Kidney epithelial cell (primary cell): ENCODE results near the gene TTLL6. TPM values are rescaled to one million over a fixed set of nuclear protein-coding genes. Genes with fewer than 3 reads are reported as not detected.

Experiments
- DNase-seq: peaks from one replicate; pipeline ENCODE4 v3.0.0-alpha.2; 2010; ENCODE audit warnings: low read depth
- H3K27me3 ChIP-seq: 2 replicates; pipeline ENCODE4 v1.6.0; 2011; ENCODE audit warnings: low read length; ENCODE audit not compliant: control insufficient read depth, insufficient read depth
- H3K36me3 ChIP-seq: 2 replicates; pipeline ENCODE4 v1.5.1; 2011; ENCODE audit warnings: low read length; ENCODE audit not compliant: control insufficient read depth, insufficient read depth
- H3K4me3 ChIP-seq: 2 replicates; pipeline ENCODE4 v1.5.1; 2011; ENCODE audit warnings: low read depth, mild to moderate bottlenecking, control low read depth, low read length
- total RNA-seq: library from RNA; depleted of rRNA; stranded (reverse); fragments of >200 nt; gene quantifications from 2 replicates; pipeline ENCODE4 v1.2.3, GENCODE V29; 2015
- TF ChIP-seq, protein P1 (sequence below): IDR thresholded peaks from 2 replicates; pipeline ENCODE4 v1.5.1; 2011; ENCODE audit warnings: mild to moderate bottlenecking, moderate library complexity, low read length, control low read depth, inconsistent platforms; ENCODE audit not compliant: insufficient read depth, poor library complexity, severe bottlenecking

TTLL6 gene
- total RNA-seq, 1 donor from 2014 or later = not detected

DNA sequence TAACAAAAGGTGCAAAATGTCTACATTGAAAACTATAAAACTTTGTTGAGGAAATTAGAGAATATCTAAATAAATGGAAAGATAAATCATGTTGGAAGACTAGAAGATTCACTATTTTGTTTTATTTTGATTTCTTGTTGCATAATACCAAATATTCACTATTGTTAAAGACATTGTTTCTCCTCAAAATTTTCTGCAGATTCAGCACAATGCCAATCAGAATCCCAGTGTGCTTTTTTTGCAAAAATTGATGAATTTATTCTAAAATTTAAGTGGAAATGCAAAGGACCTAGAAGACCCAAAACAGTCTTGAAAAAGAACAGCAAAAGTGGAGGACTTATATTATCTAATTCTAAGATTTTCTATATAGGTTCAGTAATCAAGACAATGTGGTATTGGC, 40.4 kb downstream of the TTLL6 start:
- no peaks in the 10 kb centered on the region for H3K36me3 ChIP-seq
- TF ChIP-seq, protein P1, sequence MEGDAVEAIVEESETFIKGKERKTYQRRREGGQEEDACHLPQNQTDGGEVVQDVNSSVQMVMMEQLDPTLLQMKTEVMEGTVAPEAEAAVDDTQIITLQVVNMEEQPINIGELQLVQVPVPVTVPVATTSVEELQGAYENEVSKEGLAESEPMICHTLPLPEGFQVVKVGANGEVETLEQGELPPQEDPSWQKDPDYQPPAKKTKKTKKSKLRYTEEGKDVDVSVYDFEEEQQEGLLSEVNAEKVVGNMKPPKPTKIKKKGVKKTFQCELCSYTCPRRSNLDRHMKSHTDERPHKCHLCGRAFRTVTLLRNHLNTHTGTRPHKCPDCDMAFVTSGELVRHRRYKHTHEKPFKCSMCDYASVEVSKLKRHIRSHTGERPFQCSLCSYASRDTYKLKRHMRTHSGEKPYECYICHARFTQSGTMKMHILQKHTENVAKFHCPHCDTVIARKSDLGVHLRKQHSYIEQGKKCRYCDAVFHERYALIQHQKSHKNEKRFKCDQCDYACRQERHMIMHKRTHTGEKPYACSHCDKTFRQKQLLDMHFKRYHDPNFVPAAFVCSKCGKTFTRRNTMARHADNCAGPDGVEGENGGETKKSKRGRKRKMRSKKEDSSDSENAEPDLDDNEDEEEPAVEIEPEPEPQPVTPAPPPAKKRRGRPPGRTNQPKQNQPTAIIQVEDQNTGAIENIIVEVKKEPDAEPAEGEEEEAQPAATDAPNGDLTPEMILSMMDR = no peak
- H3K27me3 ChIP-seq = no peaks in the 10 kb centered on the region
- no peak overlapping the region for H3K4me3 ChIP-seq
- no peak for DNase-seq

DNA sequence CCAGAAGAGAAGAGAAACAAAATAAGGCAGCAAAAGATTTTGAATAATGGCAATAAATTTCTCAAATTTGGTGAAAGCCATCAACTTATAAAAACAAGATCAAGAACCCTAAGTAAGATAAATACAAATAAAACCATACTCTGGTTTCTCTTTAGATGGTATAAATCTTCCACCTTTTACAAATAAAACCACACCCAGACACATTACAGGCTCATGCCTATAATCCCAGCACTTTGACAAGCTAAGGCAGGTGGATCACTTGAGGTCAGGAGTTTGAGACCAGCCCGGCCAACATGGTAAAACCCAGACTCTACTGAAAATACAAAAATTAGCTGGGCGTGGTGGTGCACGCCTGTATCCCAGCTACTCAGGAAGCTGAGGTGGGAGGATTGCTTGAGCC, 43.8 kb downstream of the TTLL6 start:
- DNase-seq = no peak
- no peaks in the 10 kb centered on the region for H3K27me3 ChIP-seq
- H3K4me3 ChIP-seq = no peak overlapping the region
- TF ChIP-seq, protein P1 = no peak
- H3K36me3 ChIP-seq = no peaks in the 10 kb centered on the region

DNA sequence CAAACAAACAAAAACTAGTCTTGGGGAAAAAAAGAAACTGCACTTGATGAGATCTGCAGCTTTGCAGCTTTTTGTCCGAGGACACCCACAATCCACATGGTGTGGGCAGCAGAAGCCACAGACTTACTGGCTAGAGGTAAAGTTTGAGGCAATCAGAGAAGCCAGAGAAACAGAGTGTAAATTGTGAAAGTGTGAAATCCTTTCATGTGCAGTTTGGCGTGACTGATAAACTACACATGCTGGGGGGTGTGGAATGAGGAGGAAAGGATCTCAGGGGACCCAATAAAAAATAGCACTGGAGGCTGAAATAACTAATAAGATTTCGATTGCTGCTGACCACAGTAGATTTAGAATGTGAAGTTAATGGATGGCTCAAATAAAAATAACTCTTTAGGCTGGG, 46.1 kb downstream of the TTLL6 start:
- H3K36me3 ChIP-seq = no peaks in the 10 kb centered on the region
- DNase-seq = no peak
- H3K4me3 ChIP-seq = no peak overlapping the region
- TF ChIP-seq, protein P1 = no peak
- H3K27me3 ChIP-seq = no peaks in the 10 kb centered on the region

DNA sequence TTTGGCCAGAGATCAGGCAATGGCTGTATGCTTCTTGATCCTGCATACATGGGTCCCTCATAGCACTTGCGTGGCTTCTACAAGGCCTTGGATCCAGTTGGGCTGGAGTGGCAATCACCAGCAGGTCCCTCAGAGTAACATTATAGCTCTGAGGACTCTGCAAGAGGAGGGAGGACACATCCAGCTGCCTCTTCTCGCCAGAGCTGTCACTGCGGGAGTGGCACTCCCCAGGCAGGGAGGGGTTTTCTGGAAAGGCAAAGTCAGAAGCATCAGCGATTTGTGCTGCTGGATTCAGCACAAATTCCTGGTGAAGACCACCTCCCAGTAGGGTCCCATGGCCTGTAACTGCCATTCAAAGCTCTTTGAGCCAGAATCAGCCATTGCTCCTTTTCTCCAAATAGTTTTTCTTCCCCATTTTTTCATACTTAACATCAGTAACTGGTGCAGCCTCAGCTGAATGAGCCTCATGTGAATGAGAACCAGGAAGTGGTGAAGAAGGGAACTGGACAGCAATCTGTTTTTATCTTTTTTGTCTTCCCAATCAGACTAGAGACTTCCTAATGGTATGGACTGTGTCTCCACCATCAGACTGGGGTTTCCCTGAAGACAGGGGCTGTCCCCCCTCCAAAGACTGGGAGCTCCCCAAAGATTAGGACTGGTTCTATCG, 47.9 kb downstream of the TTLL6 start:
- H3K27me3 ChIP-seq = no peaks in the 10 kb centered on the region

DNA sequence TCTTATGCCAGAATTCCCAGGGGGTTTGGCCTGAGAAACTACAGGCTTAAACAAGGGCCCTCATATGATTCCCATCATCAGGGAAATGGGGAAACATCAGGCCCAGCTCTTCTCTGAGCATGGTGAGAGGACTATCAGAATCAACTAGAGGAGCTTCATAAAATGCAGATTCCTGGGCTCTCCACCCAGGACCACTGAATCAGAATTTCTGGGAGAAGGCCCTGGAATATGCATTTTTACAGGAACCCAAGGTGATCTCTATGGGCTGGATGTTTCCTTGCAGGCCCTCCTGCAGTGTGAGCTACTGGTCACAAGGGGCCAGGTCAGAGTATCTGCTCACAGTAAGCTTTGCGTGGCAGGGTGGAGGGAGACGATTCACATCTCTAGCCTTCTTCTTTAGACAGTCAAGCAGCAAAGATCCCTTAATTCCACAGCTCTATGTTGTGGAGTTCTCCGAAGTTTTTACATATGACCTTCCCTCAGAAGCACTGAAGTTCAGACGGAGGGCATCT, 49.7 kb downstream of the TTLL6 start:
- Histone ChIP-seq H3K36me3 (no peaks in the 10 kb centered on the region), H3K27me3 (peaks cover 6% of the 10 kb centered on the region), H3K4me3 (no peak overlapping the region)
- no peak for DNase-seq
- TF ChIP-seq, protein P1 = no peak

More for the DNA sequence above, 47.9 kb downstream of the TTLL6 start:
- Histone ChIP-seq H3K4me3 (no peak overlapping the region), H3K36me3 (no peaks in the 10 kb centered on the region)
- DNase-seq = no peak
- TF ChIP-seq, protein P1 = no peak

DNA sequence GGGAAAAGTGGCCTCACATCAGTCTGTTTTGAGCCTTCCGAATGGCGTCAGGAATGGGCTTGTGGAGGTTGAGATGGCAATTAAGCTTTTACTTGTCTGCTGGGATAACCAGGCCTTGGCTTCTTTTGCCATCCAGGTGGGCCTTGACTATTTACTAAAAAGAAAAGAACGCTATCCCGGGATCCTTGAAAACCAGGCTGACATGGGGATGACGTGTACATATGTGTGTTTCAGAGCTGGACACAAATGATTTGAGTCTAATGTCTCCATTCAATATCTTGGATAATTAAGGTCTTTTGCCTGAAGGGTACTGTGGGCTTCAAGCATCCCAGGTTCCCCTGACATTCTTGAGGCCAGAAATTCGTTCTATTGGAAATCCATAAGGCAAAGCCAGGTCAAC, 55.9 kb downstream of the TTLL6 start:
- no peak for DNase-seq
- Histone ChIP-seq H3K27me3 (peaks cover 12% of the 10 kb centered on the region), H3K36me3 (no peaks in the 10 kb centered on the region), H3K4me3 (no peak overlapping the region)
- TF ChIP-seq, protein P1 = no peak
